HG03378 (cell line): ENCODE measurements around the gene DPY30.
"Not testable (repeated sequence)": the region's sequence is repeated elsewhere in the genome, so short reads cannot be mapped to it uniquely, and the experiment has no call there.

Source experiments
- ATAC-seq: cut with Tn5 transposase; IDR thresholded peaks from one replicate; pipeline ENCODE4 v1.9.1; 2021; ENCODE audit warnings: mild to moderate bottlenecking, moderate library complexity; ENCODE audit not compliant: unreplicated experiment

DPY30 gene

GRCh38 chr2:32039447-32040219 is at the start of gene DPY30:
TSS of gene DPY30 (minus strand) at chr2:32039805. CDS start at chr2:32039456, 349 bp downstream.
- ATAC-seq = peak; percentile 74

GRCh38 chr2:32074134-32074506 is 34.5 kb upstream of the DPY30 start:
- ATAC-seq = no peak

- ATAC-seq = no peak
Measured at GRCh38 chr2:32067549-32067948, 27.9 kb upstream of the DPY30 start.

GRCh38 chr2:32064713-32065112 is 25.1 kb upstream of the DPY30 start:
- no peak for ATAC-seq

DNA sequence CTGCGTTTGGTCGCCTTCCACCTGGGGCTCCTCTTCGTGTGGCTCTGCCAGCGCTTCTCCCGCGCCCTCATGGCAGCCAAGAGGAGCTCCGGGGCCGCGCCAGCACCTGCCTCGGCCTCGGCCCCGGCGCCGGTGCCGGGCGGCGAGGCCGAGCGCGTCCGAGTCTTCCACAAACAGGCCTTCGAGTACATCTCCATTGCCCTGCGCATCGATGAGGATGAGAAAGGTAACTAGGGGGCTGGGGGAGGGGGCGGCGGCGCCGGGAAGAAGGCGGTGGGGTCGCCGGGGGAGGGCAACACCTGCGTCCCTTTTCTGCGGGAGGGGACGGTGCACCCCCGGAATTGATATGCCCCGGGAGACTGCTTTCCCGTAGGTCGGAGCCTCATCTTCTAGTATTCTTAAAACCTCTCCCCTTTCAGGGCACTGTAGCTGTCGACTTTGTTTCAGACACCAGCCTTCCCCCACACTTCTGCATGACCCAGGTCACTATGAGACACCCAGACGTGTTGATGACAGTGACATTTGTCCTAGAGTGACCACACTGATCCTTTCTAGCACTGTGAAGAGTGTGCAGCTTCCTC is 24.5 kb upstream of the DPY30 start:
- ATAC-seq = peak; percentile 3

- ATAC-seq = peak; percentile 92
Measured at GRCh38 chr2:32063310-32064020, 23.9 kb upstream of the DPY30 start, which contains the start of gene SPAST. TSS of gene SPAST (plus strand) at chr2:32063556. CDS start at chr2:32063832, 276 bp downstream.

GRCh38 chr2:32061973-32062861 is 22.6 kb upstream of the DPY30 start:
- ATAC-seq = no peak

DNA sequence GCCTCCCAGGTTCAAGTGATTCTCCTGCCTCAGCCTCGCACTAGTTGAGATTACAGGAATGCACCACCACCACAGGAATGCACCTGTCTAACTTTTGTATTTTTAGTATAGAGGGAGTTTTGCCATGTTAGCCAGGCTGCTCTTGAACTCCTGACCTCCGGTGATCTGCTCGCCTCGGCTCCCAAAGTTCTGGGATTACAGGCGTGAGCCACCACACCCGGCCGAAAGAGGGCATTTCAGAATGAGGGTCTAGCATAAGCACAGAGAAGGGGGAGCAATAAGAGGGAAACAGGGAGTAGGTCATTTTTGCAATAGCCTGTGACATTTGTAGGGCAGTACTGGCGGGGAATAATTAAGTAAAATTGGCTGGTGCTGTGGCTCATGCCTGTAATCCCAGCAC is 21.8 kb upstream of the DPY30 start:
- no peak for ATAC-seq

GRCh38 chr2:32060266-32060665 is 20.7 kb upstream of the DPY30 start:
- no peak for ATAC-seq

DNA sequence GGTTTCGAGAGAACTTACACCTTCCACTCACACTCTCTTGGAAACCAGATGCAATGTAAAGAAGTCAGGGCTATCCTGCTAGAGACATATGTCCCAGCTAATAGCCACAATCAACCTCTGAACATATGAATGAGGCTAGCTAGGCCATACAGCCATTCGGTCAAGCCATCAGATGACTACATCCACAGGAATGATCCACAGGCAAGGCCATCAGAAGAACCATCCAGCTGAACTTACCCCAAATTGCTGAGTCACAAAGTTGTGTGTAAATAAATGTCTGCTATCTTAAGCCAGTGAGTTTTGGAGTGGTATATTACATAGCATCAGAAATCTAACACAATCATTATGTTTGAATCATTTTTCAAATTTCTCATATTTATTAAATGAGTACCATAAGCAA is 18.5 kb upstream of the DPY30 start:
- no peak for ATAC-seq

- not testable (repeated sequence) for ATAC-seq
Measured at GRCh38 chr2:32054583-32054982, 15.0 kb upstream of the DPY30 start.

DNA sequence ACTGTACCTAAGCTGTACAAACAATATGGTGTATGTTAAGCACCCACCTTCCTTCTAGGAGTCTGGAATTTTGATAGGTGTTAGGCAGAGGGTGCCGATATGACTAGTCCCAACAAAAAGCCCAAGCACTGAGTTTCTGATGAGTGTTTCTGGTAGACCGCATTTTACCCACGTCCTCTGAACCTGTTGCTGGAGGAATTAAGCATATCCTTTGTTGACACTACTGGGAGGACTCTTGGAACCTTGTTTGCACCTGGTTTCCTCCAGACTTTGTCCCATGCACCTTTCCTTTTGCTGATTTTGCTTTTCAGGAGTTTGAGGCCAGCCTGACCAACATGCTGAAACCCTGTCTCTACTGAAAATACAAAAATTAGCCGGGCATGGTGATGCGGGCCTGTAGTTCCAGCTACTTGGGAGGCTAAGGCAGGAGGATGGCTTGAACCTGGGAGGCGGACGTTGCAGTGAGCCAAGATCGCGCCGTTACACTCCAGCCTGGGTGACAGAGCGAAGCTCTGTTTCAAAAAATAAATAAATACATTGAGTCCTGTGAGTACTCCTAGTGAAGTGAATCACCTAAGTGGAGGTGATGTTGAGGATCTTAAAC is 12.3 kb upstream of the DPY30 start:
- no peak for ATAC-seq

- ATAC-seq = no peak
Measured at GRCh38 chr2:32043561-32043960, 4.0 kb upstream of the DPY30 start.

DNA sequence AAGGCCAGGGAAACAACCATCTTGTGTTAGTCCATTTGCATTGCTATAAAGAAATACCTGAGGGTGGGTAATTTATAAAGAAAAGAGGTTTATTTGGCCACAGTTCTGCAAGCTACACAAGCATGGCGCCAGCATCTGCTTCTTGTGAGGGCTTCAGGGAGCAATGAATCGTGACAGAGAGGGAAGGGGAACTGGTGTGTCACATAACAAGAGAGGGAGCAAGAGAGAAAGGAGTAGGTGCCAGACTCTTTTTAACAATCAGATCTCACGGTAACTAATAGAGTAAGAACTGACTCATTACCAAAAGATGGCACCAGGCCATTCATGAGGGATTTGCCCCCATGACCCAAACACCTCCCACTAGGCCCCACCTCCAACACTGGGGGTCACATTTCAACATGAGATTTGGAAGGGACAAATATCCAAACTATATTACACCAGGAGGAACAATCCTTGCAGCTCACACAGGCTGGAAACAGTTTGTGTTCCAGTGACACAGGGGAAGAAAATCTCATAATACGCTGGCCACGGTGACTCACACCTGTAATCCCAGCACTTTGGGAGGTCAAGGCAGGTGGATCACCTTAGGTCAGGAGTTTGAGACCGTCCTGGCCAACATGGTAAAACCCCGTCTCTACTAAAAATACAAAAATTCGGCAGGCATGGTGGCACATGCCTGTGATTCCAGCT is 5.3 kb downstream of the DPY30 start:
- ATAC-seq = not testable (repeated sequence)

DNA sequence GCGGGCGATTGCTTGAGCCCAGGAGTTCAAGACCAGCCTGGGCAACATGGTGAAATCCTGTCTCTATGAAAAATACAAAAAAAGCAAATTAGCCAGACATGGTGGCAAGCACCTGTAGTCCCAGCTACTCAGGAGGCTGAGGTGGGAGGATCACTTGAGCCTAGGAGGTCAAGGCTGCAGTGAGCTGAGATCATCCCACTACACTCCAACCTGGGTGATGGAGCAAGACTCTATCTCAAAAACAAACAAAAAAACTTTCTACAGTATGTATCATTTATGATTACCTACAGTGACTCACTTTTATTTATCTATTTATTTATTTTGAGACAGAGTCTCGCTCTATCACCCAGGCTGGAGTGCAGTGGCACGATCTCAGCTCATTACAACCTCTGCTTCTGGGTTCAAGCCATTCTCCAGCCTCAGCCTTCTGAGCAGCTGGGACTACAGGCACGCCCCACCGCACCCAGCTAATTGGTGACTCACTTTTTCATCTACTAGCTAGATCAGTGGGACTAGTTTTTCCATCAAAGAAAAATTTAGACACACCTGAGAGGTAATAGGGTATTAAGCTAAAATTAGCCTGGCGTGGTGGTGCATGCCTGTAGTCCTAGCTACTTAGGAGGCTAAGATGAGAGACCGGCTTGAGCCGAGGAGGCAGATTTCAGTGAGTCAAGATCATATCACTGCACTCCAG is 20.7 kb downstream of the DPY30 start:
- ATAC-seq = not testable (repeated sequence)

- no peak for ATAC-seq
Measured at GRCh38 chr2:32012872-32013271, 26.7 kb downstream of the DPY30 start.

DNA sequence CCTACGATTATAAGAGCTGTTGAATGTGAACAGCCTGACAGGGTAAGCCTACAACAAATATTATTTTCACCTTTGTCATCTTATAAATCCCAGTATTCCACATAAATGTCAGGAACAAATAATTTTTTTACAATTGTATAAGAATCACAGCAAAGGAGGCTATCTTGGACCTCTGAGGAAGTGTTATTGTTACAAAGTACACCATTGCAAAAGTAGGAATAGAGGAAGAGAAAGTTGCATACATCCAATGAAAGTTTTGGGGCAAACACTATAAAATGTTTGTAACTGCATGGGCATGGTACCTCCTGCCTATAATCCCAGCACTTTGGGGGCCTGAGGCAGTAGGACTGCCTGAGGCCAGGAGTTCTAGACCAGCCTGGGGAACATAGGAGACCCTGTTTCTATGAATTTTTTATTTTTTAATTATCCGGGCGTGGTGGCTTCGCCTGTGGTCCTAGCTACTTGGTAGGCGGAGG is 28.1 kb downstream of the DPY30 start:
- no peak for ATAC-seq

DNA sequence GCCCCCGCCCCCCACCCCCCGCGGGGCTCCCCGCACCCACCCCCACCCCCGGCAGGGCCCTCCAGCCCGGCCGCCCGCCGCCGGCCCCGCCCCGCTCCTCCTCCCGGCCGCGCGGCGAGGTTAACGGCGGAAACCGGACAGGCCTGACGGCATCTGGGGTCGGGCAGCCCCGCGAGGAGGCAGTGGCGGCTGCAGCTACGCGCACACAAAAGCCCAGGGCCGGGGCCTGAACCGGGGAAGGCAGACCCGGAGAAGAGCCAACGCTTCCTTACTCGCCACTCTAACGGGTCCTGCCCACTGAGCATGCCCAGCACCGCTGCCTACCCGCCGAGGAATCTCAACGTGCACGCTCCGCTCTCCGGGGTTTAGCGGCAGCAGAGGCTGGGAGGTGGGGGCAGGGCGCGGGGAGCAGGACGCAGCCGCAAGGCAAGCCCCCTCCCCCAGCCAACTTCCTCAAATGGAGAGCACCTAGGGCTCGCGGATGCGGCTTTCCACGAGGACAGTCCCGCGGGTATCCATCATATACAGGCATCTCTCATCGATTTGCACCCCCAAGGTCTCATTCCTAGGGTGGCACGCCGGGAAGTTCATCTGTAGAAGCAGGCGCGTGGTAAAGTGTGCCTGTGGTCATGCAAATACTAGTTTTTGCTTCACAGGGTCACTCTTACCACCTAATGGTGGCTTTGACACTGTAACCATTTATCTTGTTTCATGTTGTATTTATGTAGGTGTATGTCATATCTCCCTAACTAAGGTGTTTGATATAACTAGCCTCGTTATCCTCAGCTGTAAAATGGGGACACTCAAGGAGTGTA is 28.7 kb downstream of the DPY30 start, which contains the start of gene MEMO1:
Gene MEMO1, minus strand, starts transcription at position 339 of the 815 bp plus-strand sequence. CDS start 761 bp downstream, outside the sequence.
- ATAC-seq = peak; percentile 69
